ENCODE data around the gene CRB1. TPM values are rescaled to one million over a fixed set of nuclear protein-coding genes. Genes with fewer than 3 reads are reported as not detected.

CRB1 gene
- total RNA-seq = not detected in 2 replicates

DNA sequence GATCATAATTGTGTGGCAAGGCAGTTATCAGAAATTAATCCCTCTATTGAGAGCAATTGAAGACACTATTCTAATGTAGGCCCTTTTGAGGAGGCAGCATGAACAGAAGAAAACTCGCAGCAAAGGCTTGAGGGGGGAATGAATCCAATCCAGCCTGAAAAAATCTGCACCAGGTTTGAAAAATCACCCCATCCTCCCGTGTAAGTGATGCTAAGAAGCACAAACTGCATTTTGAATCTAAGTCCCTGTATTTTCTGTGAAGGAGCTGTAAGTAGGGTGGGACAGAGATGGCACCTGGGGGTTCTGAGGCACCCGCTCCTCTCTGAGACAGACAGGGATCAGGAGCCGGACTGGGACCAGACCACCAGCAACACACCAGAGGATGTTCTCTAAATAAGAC lies at the start of gene CRB1:
Gene CRB1, plus strand, starts transcription at position 241 of the 400 bp plus-strand sequence. CDS start 161 bp downstream, outside the sequence.
- intact Hi-C loops (cut with micrococcal nuclease) = no loop called here

- intact Hi-C loops (cut with micrococcal nuclease) = no loop called here
These were observed 49.2 kb upstream of the CRB1 start for GRCh38 chr1:197218857-197219256.

- intact Hi-C loops (cut with micrococcal nuclease) = no loop called here
These were observed 45.9 kb upstream of the CRB1 start for GRCh38 chr1:197222025-197222685.

GRCh38 chr1:197222780-197223179 lies 45.3 kb upstream of the CRB1 start:
- intact Hi-C loops (cut with micrococcal nuclease) = no loop called here

- intact Hi-C loops (cut with micrococcal nuclease) = no loop called here
These were observed 43.9 kb upstream of the CRB1 start for GRCh38 chr1:197224160-197224559.

DNA sequence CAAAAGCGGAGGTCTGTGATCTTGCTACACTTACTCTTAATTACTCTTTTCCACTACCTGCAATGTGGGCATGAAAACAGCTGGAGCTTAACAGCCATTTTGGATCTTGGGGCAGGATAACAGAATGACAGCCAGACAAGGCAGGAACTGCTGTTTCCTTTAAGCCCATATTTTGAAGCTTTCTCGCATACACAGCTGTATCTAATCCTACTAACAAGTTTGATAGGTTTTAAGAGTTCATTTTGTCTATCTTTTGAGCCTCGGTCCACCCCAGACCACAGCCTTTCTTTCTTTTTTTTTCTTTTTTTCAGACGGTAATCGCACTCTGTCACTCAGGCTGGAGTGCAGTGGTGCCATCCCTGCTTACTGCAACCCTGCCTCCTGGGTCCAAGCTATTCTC lies 42.4 kb upstream of the CRB1 start:
- intact Hi-C loops (cut with micrococcal nuclease) = no loop called here

DNA sequence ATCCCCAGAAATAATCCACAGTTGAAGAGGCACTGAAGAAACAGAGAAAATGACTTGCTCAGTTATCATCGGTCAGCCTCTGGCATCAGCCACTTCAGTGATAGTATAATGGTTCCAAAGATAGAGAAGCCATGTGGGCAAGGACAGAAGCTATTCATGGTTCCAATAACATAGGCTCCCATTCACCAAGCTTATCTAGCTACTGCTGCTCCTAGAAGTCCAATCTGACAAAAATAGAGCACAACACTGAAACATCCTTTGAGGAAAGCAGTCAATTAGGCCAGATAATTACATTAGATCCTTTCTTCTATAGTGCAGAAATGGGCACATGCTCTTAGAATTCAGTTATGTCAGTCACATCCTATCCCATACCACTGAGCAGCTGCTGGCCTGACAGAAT lies 33.5 kb upstream of the CRB1 start:
- intact Hi-C loops (cut with micrococcal nuclease) = no loop called here

GRCh38 chr1:197235355-197235754 lies 32.7 kb upstream of the CRB1 start:
- intact Hi-C loops (cut with micrococcal nuclease) = no loop called here

DNA sequence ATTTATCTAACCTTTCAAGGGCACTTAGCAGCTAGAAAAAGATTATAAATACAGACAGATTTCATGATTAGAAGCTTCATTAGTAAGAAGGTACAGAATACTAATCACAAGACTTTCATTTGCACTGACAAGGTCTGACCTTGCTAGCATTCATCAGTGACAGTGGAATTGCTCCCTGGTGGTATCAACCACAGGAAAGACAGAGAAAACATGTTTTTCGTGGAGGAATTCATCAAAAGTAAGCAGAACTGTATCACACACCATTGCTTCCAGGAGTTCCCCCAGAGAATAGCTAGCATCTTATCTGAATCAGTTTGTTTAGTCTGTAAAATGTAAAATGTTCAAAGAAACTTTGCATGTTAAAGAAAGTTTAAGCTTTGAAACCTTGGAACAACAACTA lies 20.6 kb upstream of the CRB1 start:
- intact Hi-C loops (cut with micrococcal nuclease) = no loop called here

DNA sequence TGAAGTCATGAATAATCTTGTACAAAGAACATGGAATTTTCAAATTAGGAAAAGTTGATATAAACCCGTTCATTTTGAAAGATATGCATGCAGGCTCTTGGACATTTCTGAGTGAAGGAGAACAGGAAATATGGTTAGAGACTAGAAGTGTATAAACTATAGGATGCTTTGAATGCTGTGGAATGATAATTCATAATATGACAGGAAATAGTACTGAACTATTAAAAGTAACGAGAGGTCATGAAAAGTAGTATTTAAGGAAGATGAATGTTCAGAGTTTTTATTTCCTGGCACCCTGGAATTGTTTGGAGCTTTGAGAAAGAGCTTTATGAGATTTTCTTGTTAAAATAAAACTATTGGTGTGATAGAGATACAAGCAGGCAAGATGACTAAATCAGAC lies 18.7 kb upstream of the CRB1 start:
- intact Hi-C loops (cut with micrococcal nuclease) = no loop called here

DNA sequence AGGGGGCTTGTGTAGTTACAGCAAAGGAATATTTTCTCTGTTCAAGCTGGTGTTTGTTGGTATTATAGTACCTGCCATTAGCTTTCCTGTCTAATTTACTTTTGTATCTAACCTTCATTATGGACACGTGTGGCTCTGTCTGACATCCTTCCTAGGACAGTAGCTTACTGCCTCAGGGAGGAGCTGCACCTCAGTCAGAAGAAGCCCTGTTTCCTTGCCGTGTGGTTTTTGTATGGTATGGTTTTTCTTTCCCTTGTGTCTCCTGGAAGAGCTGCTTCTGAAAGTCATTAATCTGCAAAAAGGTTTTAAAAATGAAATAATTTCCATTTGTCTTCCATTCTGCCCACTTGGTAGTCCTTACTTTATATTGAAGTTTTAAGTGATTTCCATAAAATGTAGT lies 17.4 kb upstream of the CRB1 start:
- intact Hi-C loops (cut with micrococcal nuclease) = no loop called here

DNA sequence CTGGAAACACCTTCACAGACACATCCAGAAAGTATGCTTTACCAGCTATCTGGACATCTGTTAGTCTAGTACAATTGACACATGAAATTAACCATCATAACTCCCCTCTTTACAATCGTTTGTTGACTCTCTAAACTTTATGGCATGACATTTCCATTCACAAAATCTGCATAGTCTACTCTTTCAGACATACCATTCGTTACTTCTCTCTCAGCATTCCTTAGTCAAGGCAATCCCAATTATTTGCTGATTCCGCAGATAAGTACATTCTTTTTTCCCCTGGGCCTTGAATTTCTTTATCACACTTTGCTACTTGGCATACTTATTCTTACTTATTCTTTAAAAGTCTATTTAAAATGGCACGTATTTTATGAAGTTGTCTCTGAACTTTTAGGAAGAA lies 15.1 kb upstream of the CRB1 start:
- intact Hi-C loops (cut with micrococcal nuclease) = no loop called here

DNA sequence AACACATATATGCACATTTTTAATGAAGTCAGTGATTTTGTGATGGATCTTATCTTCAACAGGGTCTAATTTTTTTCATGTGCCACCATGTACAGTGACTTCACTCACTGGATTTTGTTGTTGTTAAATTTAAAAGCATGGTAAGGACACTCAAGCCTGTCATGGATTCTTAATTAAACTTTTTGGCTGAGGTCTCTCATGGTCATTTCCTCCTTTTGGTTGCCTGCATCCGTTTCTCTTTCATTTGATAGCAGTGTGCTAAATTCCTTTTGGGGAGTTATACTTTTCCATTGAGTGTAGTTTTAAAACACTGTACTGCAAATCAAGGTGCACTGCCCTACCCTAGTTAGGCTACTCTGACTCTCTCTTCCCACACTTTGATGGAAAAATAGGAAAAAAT lies 13.2 kb upstream of the CRB1 start:
- intact Hi-C loops (cut with micrococcal nuclease) = no loop called here

GRCh38 chr1:197264936-197265567 lies 3.0 kb upstream of the CRB1 start:
- intact Hi-C loops (cut with micrococcal nuclease) = no loop called here

GRCh38 chr1:197269053-197269452 lies 1.0 kb downstream of the CRB1 start:
- intact Hi-C loops (cut with micrococcal nuclease) = no loop called here

- intact Hi-C loops (cut with micrococcal nuclease) = no loop called here
These were observed 4.7 kb downstream of the CRB1 start for GRCh38 chr1:197272791-197273190.

GRCh38 chr1:197277166-197277565 lies 9.1 kb downstream of the CRB1 start:
- intact Hi-C loops (cut with micrococcal nuclease) = no loop called here

DNA sequence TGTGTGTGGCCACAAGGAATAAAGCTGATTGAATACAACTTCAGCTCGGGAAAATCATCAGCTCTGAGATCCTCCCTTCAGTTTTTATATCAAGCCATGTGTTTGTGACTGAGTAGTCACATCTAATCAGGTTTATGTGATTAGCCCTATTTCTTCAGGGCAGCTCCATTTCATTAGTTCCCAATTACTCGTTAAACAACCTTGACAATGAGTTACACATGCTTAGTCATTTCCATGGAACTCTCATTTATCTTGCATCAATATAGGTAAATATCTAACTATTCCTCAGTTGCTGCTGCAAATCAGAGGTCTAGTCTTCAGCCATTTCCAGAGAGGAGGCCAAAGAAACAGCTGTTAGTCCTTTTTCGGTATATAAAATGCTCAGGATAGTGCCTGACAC lies 16.3 kb downstream of the CRB1 start:
- intact Hi-C loops (cut with micrococcal nuclease) = no loop called here

- intact Hi-C loops (cut with micrococcal nuclease) = no loop called here
These were observed 16.9 kb downstream of the CRB1 start for GRCh38 chr1:197284966-197285365.

- intact Hi-C loops (cut with micrococcal nuclease) = no loop called here
These were observed 17.6 kb downstream of the CRB1 start for GRCh38 chr1:197285526-197286205.

DNA sequence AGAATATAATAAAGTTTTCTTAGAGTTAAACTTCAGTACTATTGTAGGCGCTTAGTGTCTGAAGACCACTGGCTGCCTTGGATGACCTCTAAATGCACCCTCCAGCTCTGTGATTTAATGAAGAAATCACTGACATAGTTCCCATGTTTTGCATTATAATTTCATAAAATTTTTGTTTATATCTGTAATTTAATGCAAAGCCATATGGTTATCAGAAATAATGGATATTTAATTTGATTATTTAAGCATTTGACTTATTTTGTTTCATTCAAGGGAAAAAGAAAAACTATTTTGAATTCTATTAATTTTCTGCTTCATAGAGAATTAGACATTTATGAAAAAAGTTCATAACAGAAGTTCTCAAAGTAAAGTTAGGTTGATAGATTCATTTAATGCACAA lies 18.6 kb downstream of the CRB1 start:
- intact Hi-C loops (cut with micrococcal nuclease) = no loop called here

GRCh38 chr1:197287863-197288262 lies 19.8 kb downstream of the CRB1 start:
- intact Hi-C loops (cut with micrococcal nuclease) = no loop called here

DNA sequence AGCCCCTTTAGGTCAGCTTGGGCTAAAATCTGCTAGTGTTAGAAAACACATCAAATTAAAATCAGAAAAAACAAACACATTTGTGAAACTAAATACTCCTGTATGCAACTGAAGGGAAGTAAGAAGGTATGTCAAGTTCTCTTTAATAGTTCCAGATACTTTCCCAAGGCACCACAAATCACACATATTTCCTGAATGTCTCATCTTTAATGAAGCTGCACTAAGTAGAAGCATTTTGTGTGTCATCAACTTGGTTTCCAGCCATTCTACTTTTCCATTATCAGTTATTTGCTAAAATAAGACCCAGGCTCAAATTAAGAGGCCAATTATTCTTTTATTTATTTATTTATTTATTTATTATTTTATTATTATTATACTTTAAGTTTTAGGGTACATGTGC lies 34.7 kb downstream of the CRB1 start:
- intact Hi-C loops (cut with micrococcal nuclease) = no loop called here

All from T-helper 1 cell treated with Interleukin-12 subunit alpha and Interleukin-12 subunit beta and Interleukin-4 antibody, amounts not matched to agents 30 ng/mL and 1 ng/mL, for 36 hours (primary cell).